Activated CD8-positive, alpha-beta T cell treated with anti-CD3 and anti-CD28 coated beads, Interleukin-2, amount 10 ng/mL, durations not matched to agents 7 days and 5 days (primary cell): Measurements from ENCODE around the gene CTRB1. TPM values are rescaled to one million over a fixed set of nuclear protein-coding genes. Genes with fewer than 3 reads are reported as not detected.
"Not testable (repeated sequence)": the region's sequence is repeated elsewhere in the genome, so short reads cannot be mapped to it uniquely, and the experiment has no call there.

Source experiments
- ATAC-seq: fragments of 150-1000 bp; cut with Tn5 transposase; one replicate; pipeline ENCODE4 v1.10.0; 2021; ENCODE audit warnings: moderate library complexity
- CTCF ChIA-PET: fragments of 350-600 bp; sonication (Branson Sonifier 250); formaldehyde crosslinking; loops from one replicate; lab custom pipeline; 2021; ENCODE audit warnings: antibody characterized with exemption; lab: Charles Lee
- POLR2A ChIA-PET: fragments of 350-600 bp; sonication (Branson Sonifier 250); formaldehyde crosslinking; loops from one replicate; lab custom pipeline; 2021; ENCODE audit warnings: antibody characterized with exemption; lab: Charles Lee
- DNase-seq: peaks from one replicate; pipeline ENCODE4 v3.0.0-alpha.2; 2020
- H3K27ac Mint-ChIP-seq: one replicate; pipeline ENCODE4 v1.8.0; 2021; ENCODE audit warnings: mild to moderate bottlenecking, mixed read lengths
- H3K27me3 Mint-ChIP-seq: one replicate; pipeline ENCODE4 v1.8.0; 2021; ENCODE audit warnings: low read depth, mixed read lengths
- H3K36me3 Mint-ChIP-seq: one replicate; pipeline ENCODE4 v1.8.0; 2021; ENCODE audit warnings: low read depth, mixed read lengths
- H3K4me1 Mint-ChIP-seq: one replicate; pipeline ENCODE4 v1.8.0; 2021; ENCODE audit warnings: low read depth, mixed read lengths
- H3K4me3 Mint-ChIP-seq: one replicate; pipeline ENCODE4 v1.8.0; 2021; ENCODE audit warnings: mild to moderate bottlenecking, mixed read lengths
- H3K9me3 Mint-ChIP-seq: one replicate; pipeline ENCODE4 v1.8.0; 2022; ENCODE audit warnings: mixed read lengths; ENCODE audit not compliant: insufficient read depth
- total RNA-seq, 2 experiments: library from RNA; stranded (reverse); gene quantifications; one replicate each; pipeline ENCODE4 v1.2.3, GENCODE V29; 2021

Gene CTRB1
- total RNA-seq, 2 experiments from 2014 or later, result not detected

DNA sequence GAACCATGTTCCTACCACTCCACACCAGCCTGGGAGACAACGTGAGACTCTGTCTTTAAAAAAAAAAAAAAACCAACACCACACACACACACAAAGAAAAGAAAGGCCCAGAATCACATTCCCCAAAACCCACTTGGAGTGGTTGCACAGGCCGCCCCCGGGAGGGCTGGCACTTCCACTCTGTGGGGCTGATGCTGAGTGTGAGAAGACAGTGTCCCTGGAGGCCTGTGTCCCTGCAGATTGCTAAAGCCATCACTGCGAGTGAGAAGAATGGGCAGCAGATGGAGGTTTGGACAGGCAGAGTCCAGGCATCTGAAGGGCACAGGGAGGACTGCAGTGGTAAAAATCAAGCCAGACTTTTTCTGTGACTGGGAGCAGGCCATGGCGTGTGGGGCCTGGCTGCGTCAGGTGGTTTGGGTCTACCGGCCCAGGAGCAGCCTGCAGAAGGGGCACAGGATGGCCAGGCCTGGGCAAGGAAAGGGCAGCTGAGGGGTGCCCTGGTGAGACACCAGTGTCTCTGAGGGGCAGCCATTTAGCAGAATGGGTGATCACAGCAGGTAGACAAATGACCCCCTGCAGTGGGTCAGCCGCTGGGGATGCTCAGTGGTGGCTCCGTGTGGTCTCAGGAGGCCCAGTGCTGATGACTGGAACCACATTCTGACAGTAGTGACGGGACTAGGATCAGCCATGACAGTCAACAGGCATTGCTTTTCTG lies 24.9 kb upstream of the CTRB1 start:
- POLR2A ChIA-PET, result no interaction called here
- H3K9me3 Mint-ChIP-seq, result no peaks in the 10 kb centered on the region

DNA sequence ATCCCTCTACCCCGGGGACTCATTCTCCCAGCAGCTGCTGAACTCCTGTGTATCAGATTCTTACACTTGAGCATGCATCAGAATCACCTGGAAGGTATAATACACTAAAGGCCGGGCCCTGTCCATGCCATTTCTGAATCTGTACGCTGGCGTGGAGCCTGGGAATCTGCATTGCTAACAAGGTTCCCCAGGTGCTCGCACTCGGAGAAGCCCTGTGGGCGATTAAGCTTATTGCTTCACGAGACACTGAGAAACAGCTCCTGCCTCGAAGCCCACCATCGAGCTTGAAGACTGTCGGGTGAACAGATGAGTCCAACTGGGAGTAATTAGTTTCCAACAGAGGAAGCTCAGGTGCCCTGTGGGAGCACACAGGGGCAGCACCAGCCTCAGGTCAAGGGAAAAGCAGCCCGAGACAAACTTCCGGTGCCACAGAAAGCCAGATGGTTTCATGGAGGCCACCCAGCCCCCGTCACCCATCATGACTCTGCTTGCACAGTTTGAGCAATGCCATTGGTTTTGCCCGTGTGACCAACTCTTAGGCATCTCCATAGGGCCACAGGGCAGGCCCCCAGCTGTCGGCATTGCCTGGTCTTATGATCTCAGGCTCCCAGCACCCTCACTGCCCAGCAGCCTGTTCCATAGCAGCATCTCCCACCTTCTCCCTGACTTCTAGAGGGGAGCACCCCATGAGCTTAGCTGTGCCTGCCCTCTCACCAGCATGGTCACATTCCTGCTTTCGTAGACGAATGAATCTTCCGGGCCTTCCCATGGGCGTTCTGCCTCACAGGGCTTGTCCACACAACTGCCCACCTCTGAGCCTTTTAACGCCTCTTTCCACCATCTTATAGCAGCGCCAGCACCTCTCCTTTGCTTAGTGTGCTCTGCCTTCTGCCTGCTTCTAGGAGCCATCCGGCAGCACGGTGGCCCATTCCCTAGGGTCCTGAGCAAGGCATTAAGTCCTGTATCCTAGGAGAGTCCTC lies 22.7 kb upstream of the CTRB1 start:
- Mint-ChIP-seq H3K27ac (no peak overlapping the region), H3K9me3 (no peaks in the 10 kb centered on the region), H3K36me3 (no peaks in the 10 kb centered on the region), H3K4me3 (no peak overlapping the region), H3K27me3 (peaks cover 24% of the 10 kb centered on the region), H3K4me1 (peaks cover 18% of the 10 kb centered on the region)
- ChIA-PET POLR2A (interaction anchor here (0.9 kb wide), 1 partner anchor 14 kb away, joined by 3 read pairs; no protein-coding TSS in a partner anchor), CTCF (interaction anchor here (1.2 to 4.6 kb wide), 6 partner anchors 37 to 269 kb away, joined by 4 to 46 read pairs (median 5); no protein-coding TSS in a partner anchor)
- no peak for DNase-seq
- ATAC-seq, result no peak

More for the DNA sequence above, 24.9 kb upstream of the CTRB1 start:
- no peak overlapping the region for H3K27ac Mint-ChIP-seq
- peaks cover 8% of the 10 kb centered on the region for H3K4me1 Mint-ChIP-seq
- no peaks in the 10 kb centered on the region for H3K36me3 Mint-ChIP-seq
- CTCF ChIA-PET, result no interaction called here
- DNase-seq (no peak), ATAC-seq (no peak)
- peaks cover 17% of the 10 kb centered on the region for H3K27me3 Mint-ChIP-seq
- H3K4me3 Mint-ChIP-seq, result no peak overlapping the region

DNA sequence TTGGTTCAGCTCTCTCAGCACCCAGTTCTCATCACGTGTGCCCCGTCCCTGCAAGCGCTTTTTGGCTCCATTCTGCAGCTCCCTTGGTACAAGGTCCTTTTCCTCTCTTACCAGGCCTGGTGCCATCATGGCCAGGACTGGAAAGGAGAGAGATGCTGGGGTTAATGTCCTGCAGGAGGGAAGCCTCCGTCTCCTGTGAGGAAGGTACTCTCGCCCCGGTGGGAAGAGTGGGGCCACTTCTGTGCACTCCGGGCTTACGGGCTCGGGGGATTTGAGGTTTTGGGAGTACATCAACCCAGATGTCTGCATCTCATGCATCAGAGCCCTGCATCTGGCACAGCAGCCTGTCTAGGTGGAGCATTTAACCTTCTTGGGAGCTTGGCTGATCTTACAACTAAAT lies 22.0 kb upstream of the CTRB1 start:
- Mint-ChIP-seq H3K27me3 (peaks cover 24% of the 10 kb centered on the region), H3K9me3 (no peaks in the 10 kb centered on the region), H3K4me1 (peaks cover 23% of the 10 kb centered on the region), H3K27ac (no peak overlapping the region), H3K4me3 (no peak overlapping the region), H3K36me3 (no peaks in the 10 kb centered on the region)
- CTCF ChIA-PET, result interaction anchor here (1.2 to 4.6 kb wide), 6 partner anchors 37 to 268 kb away, joined by 4 to 46 read pairs (median 5); no protein-coding TSS in a partner anchor
- ATAC-seq (no peak), DNase-seq (no peak)
- POLR2A ChIA-PET, result interaction anchor here (0.9 kb wide), 1 partner anchor 14 kb away, joined by 3 read pairs; no protein-coding TSS in a partner anchor

DNA sequence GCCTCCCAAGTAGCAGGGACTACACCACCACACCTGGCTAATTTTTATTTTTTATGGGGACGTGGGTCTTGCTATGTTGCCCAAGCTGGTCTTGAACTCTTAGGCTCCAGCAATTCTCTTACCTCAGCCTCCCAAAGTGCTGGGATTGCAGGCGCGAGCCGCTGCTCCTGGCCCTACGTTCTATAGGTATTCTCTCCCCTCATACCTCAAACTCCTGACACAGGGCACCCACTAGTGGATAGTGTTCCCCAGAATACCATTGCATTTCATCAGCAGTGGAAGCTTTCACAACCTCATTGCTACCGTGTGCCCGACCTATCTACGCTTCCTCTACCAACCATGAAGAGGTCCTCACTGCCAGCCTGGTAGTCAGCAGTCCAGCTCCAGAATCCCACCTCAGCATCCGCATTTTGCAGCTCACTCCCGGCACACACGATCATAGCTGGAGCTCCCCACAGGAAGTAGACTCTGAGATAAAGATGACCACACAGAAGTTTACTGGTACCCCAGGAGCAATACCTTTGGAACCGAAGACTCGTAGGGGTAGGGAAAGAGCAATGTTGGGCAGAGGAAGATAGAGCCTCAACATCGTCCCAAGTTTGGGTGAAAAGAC lies 21.2 kb upstream of the CTRB1 start:
- Mint-ChIP-seq H3K4me1 (peaks cover 25% of the 10 kb centered on the region), H3K36me3 (no peaks in the 10 kb centered on the region), H3K27ac (no peak overlapping the region), H3K4me3 (no peak overlapping the region), H3K27me3 (peaks cover 24% of the 10 kb centered on the region), H3K9me3 (no peaks in the 10 kb centered on the region)
- DNase-seq, result no peak
- CTCF ChIA-PET, result interaction anchor here (0.6 to 4.6 kb wide), 12 partner anchors 16 to 335 kb away, joined by 3 to 46 read pairs (median 5); no protein-coding TSS in a partner anchor
- POLR2A ChIA-PET, result no interaction called here
- ATAC-seq, result no peak

DNA sequence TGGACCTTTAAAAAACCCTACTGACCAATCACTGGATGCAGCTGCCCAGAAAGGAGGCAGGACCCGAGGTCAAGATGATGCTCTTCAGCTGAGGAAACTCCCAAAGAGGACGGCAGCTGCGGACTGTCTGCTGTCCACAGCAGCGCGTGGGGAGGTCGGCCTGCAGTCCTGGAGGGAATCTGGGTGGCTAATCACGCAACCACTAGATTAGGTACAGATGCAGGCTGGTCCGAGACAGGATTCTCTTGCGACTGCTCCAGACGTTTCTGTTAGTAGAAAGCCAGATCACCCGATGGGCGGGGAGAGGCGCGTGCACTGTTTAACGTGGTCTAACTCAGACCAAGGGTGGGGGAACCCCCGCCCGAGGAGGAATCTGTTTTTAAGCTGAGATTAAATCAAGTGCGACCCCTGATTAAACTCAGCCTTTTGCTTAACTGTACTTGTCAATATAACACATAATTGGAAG lies 20.6 kb upstream of the CTRB1 start:
- H3K27me3 Mint-ChIP-seq, result peaks cover 24% of the 10 kb centered on the region
- H3K4me3 Mint-ChIP-seq, result no peak overlapping the region
- H3K27ac Mint-ChIP-seq, result no peak overlapping the region
- peaks cover 25% of the 10 kb centered on the region for H3K4me1 Mint-ChIP-seq
- no peaks in the 10 kb centered on the region for H3K36me3 Mint-ChIP-seq
- no peaks in the 10 kb centered on the region for H3K9me3 Mint-ChIP-seq
- CTCF ChIA-PET, result interaction anchor here (0.6 to 6.6 kb wide), 17 partner anchors 8 to 335 kb away, joined by 3 to 63 read pairs (median 7); partner anchors contain the start of gene CTRB1
- no peak for DNase-seq
- POLR2A ChIA-PET, result no interaction called here
- ATAC-seq, result no peak

DNA sequence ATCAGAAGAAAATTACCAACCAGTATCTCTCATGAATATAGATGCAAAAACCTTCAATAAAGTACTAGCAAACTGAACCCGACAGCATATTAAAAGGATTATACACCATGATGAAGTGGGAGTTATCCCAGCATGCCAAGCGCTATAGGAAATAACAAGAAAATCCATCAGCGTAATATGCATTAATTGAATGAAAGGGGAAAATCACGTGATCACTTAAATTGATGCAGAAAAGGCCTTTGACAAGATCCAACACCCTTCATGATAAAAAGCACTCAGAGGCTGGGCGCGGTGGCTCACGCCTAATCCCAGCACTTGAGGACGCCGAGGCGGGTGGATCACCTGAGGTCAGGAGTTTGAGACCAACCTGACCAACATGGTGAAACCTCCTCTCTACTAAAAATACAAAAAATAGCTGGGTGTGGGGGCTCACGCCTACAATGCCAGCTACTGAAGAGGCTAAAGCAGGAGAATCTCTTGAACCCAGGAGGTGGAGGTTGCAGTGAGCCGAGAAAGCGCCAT lies 16.7 kb upstream of the CTRB1 start:
- H3K4me3 Mint-ChIP-seq, result no peak overlapping the region
- no peaks in the 10 kb centered on the region for H3K36me3 Mint-ChIP-seq
- DNase-seq (no peak), ATAC-seq (no peak)
- ChIA-PET POLR2A (no interaction called here), CTCF (interaction anchor here (0.8 to 6.6 kb wide), 5 partner anchors 18 to 203 kb away, joined by 3 to 63 read pairs (median 11); partner anchors contain the start of gene CTRB1)
- no peaks in the 10 kb centered on the region for H3K9me3 Mint-ChIP-seq
- peaks cover 25% of the 10 kb centered on the region for H3K4me1 Mint-ChIP-seq
- no peak overlapping the region for H3K27ac Mint-ChIP-seq
- peaks cover 20% of the 10 kb centered on the region for H3K27me3 Mint-ChIP-seq

DNA sequence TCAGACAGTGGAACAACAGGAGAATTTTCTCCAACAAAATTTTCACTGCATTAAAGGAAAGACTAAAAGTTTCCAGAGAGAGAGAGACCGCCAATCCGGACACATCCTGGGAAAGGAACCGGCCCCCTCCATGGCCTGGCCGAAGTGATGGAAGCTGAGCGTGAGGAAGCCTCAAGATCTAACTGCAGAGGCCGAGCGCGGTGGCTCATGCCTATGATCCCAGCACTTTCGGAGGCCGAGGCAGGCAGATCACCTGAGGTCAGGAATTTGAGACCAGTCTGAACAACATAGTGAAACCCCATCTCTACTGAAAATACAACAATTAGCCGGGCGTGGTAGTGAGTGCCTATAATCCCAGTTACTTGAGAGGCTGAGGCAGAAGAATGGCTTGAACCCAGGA lies 15.7 kb upstream of the CTRB1 start:
- ChIA-PET POLR2A (interaction anchor here (0.6 kb wide), 1 partner anchor 15 kb away, joined by 3 read pairs; no protein-coding TSS in a partner anchor), CTCF (interaction anchor here (1.2 to 6.6 kb wide), 3 partner anchors 17 to 262 kb away, joined by 3 to 63 read pairs (median 11); partner anchors contain the start of gene CTRB1)
- DNase-seq, result no peak
- H3K4me3 Mint-ChIP-seq, result no peak overlapping the region
- H3K27ac Mint-ChIP-seq, result no peak overlapping the region
- peaks cover 12% of the 10 kb centered on the region for H3K27me3 Mint-ChIP-seq
- peaks cover 21% of the 10 kb centered on the region for H3K4me1 Mint-ChIP-seq
- ATAC-seq, result no peak
- H3K9me3 Mint-ChIP-seq, result no peaks in the 10 kb centered on the region
- H3K36me3 Mint-ChIP-seq, result no peaks in the 10 kb centered on the region

DNA sequence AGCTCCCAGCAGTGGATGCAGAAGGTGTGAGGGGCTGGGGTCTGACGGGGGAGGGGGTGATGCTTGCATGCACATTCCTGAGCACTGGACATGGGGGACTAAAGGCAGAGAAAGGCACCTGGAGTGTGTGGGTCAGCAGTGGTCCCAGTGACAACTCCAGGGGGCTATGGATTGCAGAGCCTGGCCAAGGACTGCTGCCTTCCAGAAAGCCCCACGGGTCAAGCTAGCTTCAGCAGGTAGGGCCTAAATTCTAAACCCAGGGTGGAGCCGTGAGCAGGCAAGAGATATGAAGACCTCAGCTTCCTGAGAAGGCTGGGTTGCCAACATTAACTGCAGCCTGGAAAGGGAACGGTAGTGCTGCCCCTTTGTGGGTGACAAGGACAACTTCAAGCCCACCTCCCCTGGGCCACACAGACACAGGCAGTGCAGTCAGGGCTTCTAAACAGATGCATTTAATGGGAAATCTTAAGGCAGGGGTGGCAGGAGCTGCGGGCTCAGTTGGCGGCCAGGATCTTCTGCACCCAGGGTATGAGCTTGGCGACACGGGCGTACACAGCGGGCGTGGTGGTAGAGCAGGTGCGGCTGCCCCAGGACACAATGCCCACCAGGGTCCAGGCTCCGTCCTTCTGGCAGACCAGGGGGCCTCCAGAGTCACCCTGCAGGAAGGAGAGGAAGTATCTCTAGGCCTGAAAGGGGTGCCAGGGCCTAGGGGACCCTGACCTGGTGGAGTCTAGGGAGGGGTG lies 14.9 kb upstream of the CTRB1 start:
- POLR2A ChIA-PET, result no interaction called here
- Mint-ChIP-seq H3K36me3 (no peaks in the 10 kb centered on the region), H3K4me3 (no peak overlapping the region), H3K27me3 (peaks cover 7% of the 10 kb centered on the region), H3K27ac (no peak overlapping the region), H3K9me3 (no peaks in the 10 kb centered on the region), H3K4me1 (peaks cover 17% of the 10 kb centered on the region)
- no peak for DNase-seq
- ATAC-seq, result no peak
- CTCF ChIA-PET, result interaction anchor here (1.2 to 6.6 kb wide), 2 partner anchors 16 to 261 kb away, joined by 3 to 63 read pairs; partner anchors contain the start of gene CTRB1

DNA sequence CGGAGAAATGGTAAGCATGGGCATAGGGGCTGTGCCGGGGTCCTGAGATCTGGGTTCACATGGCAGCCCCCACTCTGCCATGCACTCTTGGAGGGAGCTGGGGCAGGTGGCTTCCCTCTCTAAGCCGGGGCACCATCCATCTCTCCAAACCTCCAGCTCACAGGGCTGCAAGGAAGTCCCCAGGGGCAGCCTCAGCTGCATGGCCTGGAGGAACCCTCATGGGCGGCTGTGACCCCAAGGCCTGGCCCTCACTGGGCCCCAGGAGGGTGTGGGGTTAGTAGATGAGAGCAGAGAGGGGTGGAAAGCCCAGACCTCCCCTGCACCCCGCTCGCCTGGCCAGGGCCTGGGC lies 14.4 kb upstream of the CTRB1 start:
- POLR2A ChIA-PET, result no interaction called here
- Mint-ChIP-seq H3K27ac (no peak overlapping the region), H3K4me3 (no peak overlapping the region), H3K4me1 (peaks cover 15% of the 10 kb centered on the region), H3K36me3 (no peaks in the 10 kb centered on the region), H3K9me3 (no peaks in the 10 kb centered on the region), H3K27me3 (peaks cover 6% of the 10 kb centered on the region)
- CTCF ChIA-PET, result interaction anchor here (1.2 to 6.6 kb wide), 2 partner anchors 16 to 261 kb away, joined by 3 to 63 read pairs; partner anchors contain the start of gene CTRB1
- no peak for ATAC-seq
- DNase-seq, result no peak

DNA sequence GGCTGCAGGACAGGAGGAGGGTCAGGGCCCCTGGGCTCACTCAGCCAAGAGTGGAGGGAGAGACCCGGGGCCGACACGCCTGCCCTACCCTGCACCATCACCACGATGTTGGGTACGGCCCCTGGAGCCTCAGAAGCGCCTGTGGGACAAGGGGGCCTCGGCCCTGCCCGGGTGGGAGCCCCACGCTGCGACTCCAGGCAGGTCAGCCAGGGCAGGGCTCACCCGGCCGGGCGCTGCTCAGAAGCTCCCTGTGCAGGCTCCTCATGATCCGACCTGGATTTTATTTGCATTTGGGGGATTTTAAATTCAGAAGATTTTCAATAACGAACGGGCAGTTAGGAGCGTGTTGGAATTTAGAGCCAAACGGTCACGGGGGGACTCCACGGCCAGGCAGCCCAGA lies 13.9 kb upstream of the CTRB1 start:
- H3K9me3 Mint-ChIP-seq, H3K27me3 Mint-ChIP-seq, H3K4me3 Mint-ChIP-seq, H3K27ac Mint-ChIP-seq, ATAC-seq, POLR2A ChIA-PET, DNase-seq, H3K36me3 Mint-ChIP-seq: not testable (repeated sequence)
- peaks cover 14% of the 10 kb centered on the region for H3K4me1 Mint-ChIP-seq
- CTCF ChIA-PET, result interaction anchor here (6.6 kb wide), 1 partner anchor 15 kb away, joined by 63 read pairs; the partner anchor contains the start of gene CTRB1
